NCI-H2196 treated with DMSO at 0.1 percent for 48 hours (cell line): ENCODE data around the gene GGT7.
A peak's percentile ranks its signal among the peaks of the same experiment; 100 is the strongest.
"Not testable (repeated sequence)": the region's sequence is repeated elsewhere in the genome, so short reads cannot be mapped to it uniquely, and the experiment has no call there.

Experiments
- DNase-seq: peaks from one replicate; lab custom pipeline; 2025; ENCODE audit not compliant: unreplicated experiment; lab: John Stamatoyannopoulos, UW

Gene GGT7

DNA sequence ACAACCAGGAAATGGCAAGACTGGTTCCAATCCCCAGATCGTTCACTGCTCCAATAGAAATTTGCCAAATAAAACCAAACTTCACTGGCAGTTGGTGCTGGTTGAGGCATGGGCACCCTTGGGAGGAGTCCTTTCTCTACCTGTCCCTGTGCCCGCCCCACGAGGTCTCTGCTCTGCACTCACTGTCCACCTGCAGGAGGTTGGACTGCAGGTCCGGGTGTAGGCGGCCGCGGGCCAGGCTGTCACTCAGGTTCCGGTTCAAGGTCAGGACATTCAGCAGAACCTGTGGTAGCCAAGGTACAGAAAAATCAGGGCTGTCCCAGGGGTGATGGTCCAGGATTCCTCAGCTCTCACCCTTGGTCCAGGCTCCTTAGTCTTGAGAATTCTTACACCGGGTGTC lies 22.9 kb downstream of the GGT7 start:
- no peak for DNase-seq

DNA sequence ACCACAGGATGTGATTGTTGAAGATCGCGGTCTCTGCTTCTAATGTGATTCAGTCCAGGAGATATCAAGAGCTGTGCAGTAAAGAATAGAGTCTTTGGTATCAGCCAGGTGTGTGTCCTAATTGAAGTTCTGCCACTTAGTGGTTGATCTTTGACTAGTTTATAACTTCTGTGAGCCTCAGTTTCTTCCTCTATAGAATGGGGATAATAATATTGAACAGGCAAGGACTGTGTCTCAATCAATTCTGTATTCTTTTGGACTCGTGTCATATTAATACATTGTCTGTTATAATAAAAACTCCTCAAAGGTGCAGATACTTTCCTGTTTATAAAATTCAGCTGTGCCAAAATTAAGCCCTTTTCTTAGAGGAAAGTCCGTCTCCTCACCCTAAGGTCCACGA lies 24.1 kb downstream of the GGT7 start:
- no peak for DNase-seq

GRCh38 chr20:34843421-34843820 lies 29.2 kb downstream of the GGT7 start:
- no peak for DNase-seq

DNA sequence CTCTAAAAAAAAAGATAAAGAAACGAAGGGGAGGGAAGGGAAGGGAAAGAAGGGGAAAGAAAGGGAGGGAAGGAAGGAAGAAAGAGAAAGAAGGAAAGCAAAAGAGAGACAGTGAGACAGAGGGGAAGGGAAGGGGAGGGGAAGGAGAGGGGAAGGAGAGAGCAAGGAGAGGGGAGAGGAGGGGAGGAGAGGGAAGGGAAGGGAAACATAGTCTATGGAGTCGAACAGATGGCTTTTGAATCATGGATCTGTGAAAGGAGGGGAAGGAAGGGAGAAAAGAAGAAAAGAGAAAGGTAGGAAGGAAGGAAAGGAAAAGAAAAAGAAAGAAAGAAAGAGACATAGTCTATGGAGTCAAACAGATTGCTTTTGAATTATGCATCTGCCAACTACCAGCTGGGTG lies 30.5 kb downstream of the GGT7 start:
- no peak for DNase-seq

GRCh38 chr20:34834459-34834893 lies 38.2 kb downstream of the GGT7 start:
- DNase-seq = no peak

DNA sequence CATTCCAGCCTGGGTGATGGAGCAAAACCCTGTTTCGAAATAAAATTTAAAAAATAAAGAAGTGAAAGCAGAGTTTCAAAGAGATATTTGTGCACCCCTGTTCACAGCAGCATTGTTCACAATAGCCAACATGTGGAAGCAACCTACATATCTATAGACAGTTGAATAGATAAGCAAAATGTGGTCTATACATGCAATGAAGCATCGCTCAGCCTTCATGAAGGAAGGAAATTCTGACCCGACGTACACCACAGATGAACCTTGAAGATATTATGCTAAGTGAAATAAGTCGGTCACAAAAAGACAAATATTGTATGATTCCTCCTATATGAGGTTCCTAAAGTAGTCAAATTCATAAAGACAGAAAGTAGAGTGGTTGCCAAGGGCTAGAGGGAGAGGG lies 40.7 kb downstream of the GGT7 start:
- no peak for DNase-seq

GRCh38 chr20:34829191-34829590 lies 43.5 kb downstream of the GGT7 start:
- DNase-seq = no peak

- DNase-seq = peak; percentile 71
Observed at GRCh38 chr20:34825530-34826362, 46.9 kb downstream of the GGT7 start, which contains the start of gene NCOA6. Gene NCOA6 (minus strand): TSS chr20:34825651. CDS start chr20:34782355, 43,296 bp downstream.

- DNase-seq = peak; percentile 15
Observed at GRCh38 chr20:34824806-34825529, 47.7 kb downstream of the GGT7 start.

DNA sequence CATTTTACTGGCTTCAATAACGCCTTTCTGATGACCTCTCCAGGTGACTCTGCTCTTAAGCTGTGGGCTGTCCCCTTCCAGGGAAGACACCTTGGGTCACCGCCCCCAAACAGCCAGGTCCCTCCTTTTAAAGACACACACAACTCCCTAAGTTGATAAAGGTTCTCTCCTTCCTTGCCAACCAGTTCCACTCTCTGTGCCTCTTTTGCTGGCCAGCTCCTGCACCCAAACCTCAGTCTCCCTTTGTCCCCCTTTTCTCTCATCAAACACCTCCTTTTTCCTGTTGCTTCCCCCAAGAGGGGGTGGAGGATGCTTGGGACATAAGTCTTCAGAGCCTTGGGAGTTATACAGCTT lies 48.2 kb downstream of the GGT7 start:
- peak; percentile 72 for DNase-seq

GRCh38 chr20:34824026-34824425 lies 48.6 kb downstream of the GGT7 start:
- DNase-seq = no peak

GRCh38 chr20:34820805-34821578 lies 51.7 kb downstream of the GGT7 start:
- no peak for DNase-seq

DNA sequence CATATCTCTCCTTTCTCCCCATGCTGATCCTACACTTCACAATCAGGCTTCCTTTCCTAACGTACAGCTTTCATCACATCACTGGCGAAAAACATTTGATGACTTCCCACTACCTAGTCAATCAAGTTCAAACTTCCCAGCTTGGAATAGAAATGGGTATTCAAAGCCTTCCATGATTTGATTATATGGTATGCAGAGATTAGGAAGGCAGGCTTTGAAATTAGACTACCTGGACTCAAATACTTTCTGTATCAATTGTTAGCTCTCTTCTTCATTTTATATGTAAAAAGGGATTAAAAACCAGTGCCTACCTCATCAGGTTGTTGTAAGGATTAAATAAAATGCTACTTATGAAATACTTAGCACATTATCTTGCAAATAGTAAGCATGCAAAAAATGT lies 54.9 kb downstream of the GGT7 start:
- DNase-seq = no peak

- no peak for DNase-seq
Observed at GRCh38 chr20:34817072-34817471, 55.6 kb downstream of the GGT7 start.

DNA sequence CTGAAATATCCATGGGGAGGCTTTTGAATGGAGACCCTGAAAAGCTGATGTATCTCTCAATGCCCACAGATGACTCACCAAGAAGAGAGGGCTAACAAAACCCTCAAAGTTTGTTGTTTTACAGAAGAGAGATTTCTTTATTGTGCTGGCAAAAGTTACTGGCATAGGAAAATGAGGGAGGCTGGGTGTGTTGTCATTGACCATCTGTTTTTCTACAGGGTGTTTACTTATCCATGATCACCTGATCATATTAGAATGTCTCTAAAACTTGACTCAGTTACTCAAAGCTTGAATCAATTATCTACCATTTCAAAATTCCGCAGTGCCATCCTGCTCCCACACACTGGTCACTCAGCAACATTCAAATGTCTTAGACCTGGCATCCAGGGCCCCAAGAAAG lies 57.0 kb downstream of the GGT7 start:
- DNase-seq = no peak

GRCh38 chr20:34808583-34808982 lies 64.1 kb downstream of the GGT7 start:
- no peak for DNase-seq

DNA sequence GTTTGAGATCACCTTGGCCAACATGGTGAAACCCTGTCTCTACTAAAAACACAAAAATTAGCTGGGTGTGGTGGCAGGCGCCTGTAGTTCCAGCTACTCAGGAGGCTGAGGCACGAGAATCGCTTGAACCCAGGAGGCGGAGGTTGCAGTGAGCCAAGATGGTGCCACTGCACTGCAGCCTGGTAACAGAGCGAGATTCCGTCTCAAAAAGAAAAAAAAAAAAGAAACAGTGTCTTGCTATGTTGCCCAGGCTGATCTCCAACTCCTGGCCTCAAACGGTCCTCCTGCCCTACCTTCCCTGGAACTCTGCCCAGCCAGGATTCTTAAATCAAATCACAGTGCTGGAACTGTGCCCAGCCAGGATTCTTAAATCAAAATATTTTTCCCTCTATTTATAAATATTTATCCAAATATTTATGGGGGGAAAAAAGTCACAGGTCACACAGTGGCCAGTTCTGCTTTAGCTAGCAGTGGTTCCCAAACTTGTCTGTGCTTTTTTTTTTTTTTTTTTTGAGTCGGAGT lies 64.7 kb downstream of the GGT7 start:
- not testable (repeated sequence) for DNase-seq

DNA sequence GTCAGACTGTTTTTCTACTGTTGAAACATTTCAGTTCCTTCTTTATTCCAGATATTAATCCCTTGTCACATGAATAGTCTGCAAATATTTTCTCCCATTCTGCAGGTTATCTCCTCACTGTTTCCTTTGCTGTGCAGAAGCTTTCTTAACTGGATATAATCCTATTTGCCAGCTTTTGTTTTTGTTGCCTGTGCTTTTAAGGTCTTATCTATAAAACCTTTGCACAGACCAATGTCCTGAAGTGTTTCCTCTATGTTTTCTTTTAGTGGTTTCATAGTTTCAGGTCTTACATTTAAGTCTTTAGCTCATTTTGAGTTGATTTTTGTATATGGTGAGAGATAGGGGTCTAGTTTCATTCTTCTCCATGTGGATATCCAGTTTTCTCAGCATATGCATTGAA lies 66.4 kb downstream of the GGT7 start:
- no peak for DNase-seq

- DNase-seq = no peak
Observed at GRCh38 chr20:34798871-34799270, 73.8 kb downstream of the GGT7 start.

GRCh38 chr20:34798328-34798727 lies 74.3 kb downstream of the GGT7 start:
- no peak for DNase-seq
